ENCODE measurements around the gene JPH3. TPM values are rescaled to one million over a fixed set of nuclear protein-coding genes. Genes with fewer than 3 reads are reported as not detected.

Gene JPH3
- total RNA-seq, 1 experiment from 2014 or later = 39.0 TPM

GRCh38 chr16:87626905-87627304, 24.6 kb downstream of the JPH3 start (continued):
- TF ChIP-seq PRDM15 (CRISPR knock-in tag; IDR thresholded peaks at IDR 0.05) (no peak), FOXK1 (CRISPR knock-in tag; IDR thresholded peaks at IDR 0.05) (no peak), ZMAT4 (CRISPR knock-in tag; IDR thresholded peaks at IDR 0.05) (no peak), CDX4 (CRISPR knock-in tag; IDR thresholded peaks at IDR 0.05; ENCODE audit: borderline replicate concordance) (no peak), ZNF423 (CRISPR knock-in tag; IDR thresholded peaks at IDR 0.05) (no peak), NFATC4 (CRISPR knock-in tag; IDR thresholded peaks at IDR 0.05) (no peak), MLX (CRISPR knock-in tag; IDR thresholded peaks at IDR 0.05) (no peak), MYBL2 (CRISPR knock-in tag; IDR thresholded peaks at IDR 0.05) (no peak), FOXJ3 (CRISPR knock-in tag; IDR thresholded peaks at IDR 0.05; ENCODE audit: borderline replicate concordance) (no peak), KAT7 (CRISPR knock-in tag; IDR thresholded peaks at IDR 0.05; ENCODE audit: borderline replicate concordance) (no peak), ZNF121 (CRISPR knock-in tag; IDR thresholded peaks at IDR 0.05) (no peak), USF1 (CRISPR knock-in tag; IDR thresholded peaks at IDR 0.05) (no peak), GABPB1 (CRISPR knock-in tag; IDR thresholded peaks at IDR 0.05) (no peak)

GRCh38 chr16:87627542-87628245, 25.4 kb downstream of the JPH3 start:
- ChIA-PET POLR2A (no interaction called here), CTCF (interaction anchor here (0.7 to 2.6 kb wide), 3 partner anchors 8 to 39 kb away, joined by 3 to 19 read pairs (median 4); no protein-coding TSS in a partner anchor)
- DNase-seq (ENCODE audit: low spot score) (no peak), ATAC-seq (no peak; the same call in 1 of the 2 replicates)
- H3K4me1 Mint-ChIP-seq = no peaks in the 10 kb centered on the region
- H3K27me3 Mint-ChIP-seq (ENCODE audit: low read depth) = no peaks in the 10 kb centered on the region
- peaks cover 15% of the 10 kb centered on the region for H3K36me3 Mint-ChIP-seq
- H3K9me3 Mint-ChIP-seq = peaks cover 14% of the 10 kb centered on the region
- no peak overlapping the region; the same call in 1 of the 2 replicates for H3K27ac Mint-ChIP-seq
- H3K4me3 Mint-ChIP-seq = no peak overlapping the region
- TF ChIP-seq ZNF416 (CRISPR knock-in tag; IDR thresholded peaks at IDR 0.05) (no peak), MLX (CRISPR knock-in tag; IDR thresholded peaks at IDR 0.05) (no peak), ZNF532 (CRISPR knock-in tag; IDR thresholded peaks at IDR 0.05; ENCODE audit: borderline replicate concordance) (no peak), FOXP1 (CRISPR knock-in tag; IDR thresholded peaks at IDR 0.05; ENCODE audit: borderline replicate concordance) (no peak), ZNF281 (CRISPR knock-in tag; IDR thresholded peaks at IDR 0.05) (no peak), PREB (CRISPR knock-in tag; IDR thresholded peaks at IDR 0.05; ENCODE audit: borderline replicate concordance) (no peak), HMGA2 (CRISPR knock-in tag; IDR thresholded peaks at IDR 0.05) (no peak), NFYB (CRISPR knock-in tag; conservative IDR thresholded peaks at IDR 0.05; ENCODE audit: low read depth) (no peak)
